ENCODE results near the gene ATG7.
"Not testable (repeated sequence)": the region's sequence is repeated elsewhere in the genome, so short reads cannot be mapped to it uniquely, and the experiment has no call there.

ATG7 gene

DNA sequence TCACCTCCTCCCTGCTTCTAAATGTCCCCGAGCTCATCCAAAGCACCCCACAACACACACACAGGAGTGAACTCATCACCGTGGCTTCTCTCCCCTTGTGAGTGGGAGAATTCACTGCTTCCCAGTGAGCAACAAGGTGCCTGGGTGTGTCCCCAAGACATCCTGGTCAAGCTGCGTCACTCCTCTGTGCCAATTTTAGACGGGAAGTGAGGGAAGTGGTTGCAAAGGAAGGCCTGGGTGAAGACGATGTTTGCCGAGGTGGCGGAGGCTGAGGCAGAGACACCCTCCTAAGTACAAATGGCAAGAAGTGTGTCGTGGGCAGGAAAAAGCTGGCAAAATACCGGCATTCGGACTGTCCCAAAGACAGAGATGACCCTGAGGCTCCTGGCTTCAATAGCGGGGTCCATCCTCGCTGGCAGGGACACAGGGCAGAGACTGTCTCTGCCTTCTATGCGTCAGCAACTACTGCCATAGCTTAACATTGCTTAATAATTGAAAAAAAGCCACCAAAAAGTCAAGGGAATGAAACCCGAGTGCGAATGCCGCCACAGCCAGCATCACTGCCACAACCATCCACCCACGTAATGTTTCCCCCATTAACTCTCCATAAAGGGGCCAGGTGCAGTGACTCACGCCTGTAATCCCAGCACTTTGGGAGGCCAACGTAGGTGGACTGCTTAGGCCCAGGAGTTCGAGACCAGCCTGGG is 298.7 kb downstream of the ATG7 start:
- no peak for DNase-seq (ENCODE audit: low read depth, low spot score)
- peak overlapping the region; percentile 28 for H3K27ac ChIP-seq

DNA sequence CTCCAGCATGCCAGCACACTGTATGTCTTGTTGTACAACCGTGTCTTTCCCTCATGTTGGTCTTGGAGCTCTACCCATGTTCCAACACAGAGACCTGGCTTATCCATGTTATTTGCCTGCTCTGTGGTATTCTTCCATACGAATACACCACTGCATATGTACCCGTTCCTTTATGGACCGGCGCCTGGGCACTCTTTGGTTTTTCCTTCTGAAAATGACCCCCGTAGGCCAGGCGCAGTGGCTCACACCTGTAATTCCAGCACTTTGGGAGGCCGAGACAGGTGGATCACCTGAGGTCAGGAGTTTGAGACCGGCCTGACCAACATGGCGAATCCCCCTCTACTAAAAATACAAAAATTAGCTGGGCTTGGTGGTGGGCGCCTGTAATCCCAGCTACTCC is 300.5 kb downstream of the ATG7 start:
- DNase-seq (ENCODE audit: low read depth, low spot score); H3K27ac ChIP-seq: not testable (repeated sequence)

DNA sequence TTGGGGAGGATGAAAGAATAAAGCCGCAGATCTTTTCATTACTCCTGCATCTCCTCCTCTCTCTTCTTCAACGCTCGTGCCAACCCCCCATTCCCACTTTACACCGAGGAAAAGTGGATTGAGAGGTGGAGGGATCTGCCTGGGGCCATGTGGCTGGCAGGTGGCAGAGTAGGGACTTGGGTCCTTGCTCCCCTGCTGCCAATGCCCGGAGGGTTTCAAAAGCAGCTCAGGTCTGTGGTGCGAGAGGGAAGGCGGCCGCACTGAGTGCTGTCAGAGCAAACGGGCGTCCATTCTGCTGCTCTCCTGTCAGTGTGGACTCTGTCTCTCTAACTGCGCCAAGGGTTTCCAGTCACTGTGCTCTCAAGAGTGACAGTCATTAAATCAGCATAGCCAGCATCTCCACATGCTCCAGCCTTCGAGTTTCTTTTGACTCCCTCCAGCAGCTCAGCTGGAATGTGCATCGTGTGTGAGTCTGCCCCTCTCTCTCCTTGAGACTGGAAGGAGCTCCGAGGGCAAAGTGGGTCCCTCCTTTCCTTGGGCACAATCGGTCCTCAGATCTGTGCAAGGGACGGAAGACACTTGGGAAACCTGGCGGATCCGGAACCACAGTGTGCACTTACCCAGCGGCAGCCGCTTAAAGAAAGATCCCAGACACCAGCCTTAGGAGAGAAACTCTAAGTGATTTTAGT is 302.9 kb downstream of the ATG7 start:
- no peak overlapping the region for H3K27ac ChIP-seq

DNA sequence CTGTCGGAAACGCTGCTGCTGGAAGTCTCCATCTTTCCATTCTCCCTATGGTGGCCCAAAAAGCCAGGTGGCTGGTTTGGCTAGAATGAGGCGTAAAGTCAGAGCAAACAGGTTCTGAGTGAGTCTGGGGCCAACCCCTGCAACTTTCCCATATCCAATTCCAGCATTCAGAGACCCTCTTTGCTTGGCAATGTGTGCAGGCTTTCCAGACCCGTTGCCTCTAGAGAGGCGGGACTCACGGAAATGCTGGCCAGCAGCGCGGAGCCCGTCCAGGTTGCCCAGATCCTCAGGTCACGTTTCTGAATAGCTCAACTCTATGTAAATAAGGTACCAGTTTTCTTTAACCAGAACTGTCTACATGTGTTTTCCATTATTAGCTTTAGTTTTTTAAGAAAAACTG is 303.5 kb downstream of the ATG7 start:
- no peak overlapping the region for H3K27ac ChIP-seq
- DNase-seq (ENCODE audit: low read depth, low spot score), result no peak

More for the DNA sequence above, 302.9 kb downstream of the ATG7 start:
- DNase-seq (ENCODE audit: low read depth, low spot score), result no peak

DNA sequence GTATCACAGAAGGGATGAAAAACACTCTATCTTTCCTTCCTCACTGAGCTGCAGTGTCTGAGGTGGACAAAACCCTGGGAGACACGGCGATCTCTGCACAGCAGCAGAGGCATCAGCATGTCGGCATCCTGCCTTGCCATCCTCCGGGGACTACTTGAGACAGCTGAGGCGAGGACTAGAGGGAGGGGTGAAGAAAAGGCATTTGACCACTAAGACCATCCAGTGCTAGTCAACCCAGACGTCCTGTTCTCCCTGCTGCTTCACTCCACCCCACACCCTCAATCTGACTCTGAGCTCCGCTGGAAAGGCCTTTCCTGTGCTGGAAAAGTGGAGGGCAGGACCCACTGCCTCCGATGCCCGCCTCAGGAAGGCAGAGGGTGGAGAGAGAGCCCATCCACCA is 304.3 kb downstream of the ATG7 start:
- no peak for DNase-seq (ENCODE audit: low read depth, low spot score)

DNA sequence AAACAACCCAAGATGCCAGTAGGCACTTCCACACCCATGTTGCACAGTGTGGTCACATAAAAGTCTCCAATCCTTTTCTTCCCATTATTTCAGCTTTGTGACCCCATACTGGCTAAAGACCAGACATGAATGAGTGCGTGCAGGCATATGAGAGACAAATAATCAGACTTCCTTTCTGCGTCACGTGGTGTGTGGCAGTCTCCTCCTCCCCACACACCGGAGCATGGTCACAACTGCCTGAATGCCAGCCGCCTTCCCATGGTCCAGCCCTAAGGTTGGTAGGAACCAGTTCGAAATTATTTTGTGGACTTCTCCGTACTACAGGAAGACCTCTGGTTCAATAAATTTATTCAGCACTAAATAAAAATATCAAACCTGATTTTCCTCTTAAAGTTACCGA is 306.0 kb downstream of the ATG7 start:
- no peak overlapping the region for H3K27ac ChIP-seq

More for the DNA sequence above, 304.3 kb downstream of the ATG7 start:
- no peak overlapping the region for H3K27ac ChIP-seq

DNA sequence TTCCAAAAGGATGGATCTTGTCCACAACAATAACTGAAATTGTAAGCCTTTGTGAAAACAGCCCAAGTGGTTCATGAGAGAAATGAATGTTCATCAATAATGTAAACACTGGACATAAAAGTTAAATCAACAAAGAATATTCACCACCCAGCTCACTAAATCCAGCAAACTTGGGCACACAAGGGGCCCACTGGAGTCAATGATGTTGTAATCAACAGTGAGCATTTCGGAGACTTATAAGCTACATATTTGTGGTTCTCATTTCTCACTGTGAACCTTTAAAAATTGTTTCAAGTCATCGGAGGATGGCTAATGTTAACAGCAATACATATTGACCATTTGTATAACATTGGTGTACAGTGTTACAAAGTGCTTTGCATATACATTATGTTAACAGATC is 308.4 kb downstream of the ATG7 start:
- no peak overlapping the region for H3K27ac ChIP-seq

More for the DNA sequence above, 306.0 kb downstream of the ATG7 start:
- no peak for DNase-seq (ENCODE audit: low read depth, low spot score)

DNA sequence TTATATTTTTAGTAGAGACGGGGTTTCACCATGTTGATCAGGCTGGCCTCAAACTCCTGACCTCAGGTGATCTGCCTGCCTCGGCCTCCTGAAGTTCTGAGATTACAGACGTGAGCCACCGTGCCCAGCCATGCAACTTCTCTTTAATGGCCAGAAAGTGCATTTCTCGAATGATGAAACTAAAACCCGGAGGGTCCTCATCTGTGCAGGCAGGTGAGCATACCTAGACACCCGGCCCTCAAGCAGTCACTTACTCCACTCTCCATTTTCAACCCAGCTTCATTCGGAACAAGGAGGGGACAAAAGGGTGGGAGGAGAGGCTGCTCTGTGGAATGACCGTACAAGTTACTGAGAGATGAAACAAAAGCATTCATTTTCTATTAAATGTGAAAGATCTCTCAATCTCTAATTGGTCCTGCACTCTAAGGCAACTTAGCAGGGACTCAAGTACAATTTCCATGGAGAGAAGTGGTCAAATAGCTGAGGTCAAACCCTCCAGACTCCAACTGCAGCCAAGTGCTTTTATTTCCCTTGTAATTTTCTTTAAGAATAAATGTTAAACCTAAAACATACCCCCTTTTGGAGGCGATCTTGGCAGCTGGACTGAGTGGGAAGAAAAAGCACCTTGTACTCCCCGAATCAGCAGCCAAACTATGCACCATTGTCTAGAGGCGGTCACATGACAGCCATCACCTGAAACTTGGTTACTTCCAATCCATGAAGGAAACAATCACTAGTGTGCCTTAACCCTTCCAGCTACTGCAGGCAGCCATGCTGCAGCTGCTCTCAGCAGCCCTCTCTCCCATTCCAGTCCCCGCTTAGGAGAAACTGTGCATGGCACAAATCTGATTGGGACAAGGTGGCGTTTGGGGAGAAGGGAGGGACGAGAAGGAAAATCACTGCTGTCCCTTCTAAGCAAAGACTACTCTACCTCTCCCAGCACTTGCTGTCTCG is 309.3 kb downstream of the ATG7 start:
- H3K27ac ChIP-seq, result peak overlapping the region; percentile 29

More for the DNA sequence above, 308.4 kb downstream of the ATG7 start:
- DNase-seq (ENCODE audit: low read depth, low spot score), result no peak

DNA sequence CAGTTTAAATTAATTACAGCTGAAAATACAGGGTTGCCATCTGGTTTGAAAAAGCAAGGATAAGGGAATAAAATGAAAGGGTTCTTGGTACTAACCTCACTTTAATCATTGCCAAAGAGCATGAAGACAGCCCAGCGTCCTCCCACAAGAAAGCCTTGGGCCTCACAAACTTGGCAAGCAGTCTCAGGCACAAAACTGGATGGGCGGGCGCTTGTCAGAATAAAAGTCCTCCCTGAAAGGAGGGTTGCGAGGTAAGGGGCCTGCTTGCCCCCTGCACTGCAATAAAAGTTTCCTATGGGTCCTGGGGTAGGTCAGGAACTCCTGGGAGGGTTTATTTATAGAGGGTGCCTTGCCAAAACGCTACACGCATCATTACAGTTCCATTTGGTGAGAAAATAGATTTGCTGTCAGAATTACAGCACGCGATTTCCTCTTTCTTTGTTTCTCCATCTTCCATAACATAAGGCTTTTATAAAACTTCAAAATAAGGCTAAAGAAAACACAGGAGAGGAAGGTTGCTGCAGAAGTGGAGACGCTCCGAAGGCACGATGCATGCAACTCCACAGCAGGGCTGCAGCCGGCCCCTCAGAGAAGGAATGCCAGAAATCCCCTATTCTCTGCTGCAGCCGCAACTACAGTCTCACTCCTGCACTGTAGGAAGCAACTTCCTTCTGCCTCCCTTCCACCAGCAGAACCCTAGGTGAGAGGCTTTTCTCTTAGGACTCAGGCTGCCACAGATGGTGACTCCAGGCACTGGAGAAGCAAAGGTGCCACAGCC is 310.2 kb downstream of the ATG7 start:
- no peak for DNase-seq (ENCODE audit: low read depth, low spot score)
- H3K27ac ChIP-seq, result peak overlapping the region; percentile 29

More for the DNA sequence above, 309.3 kb downstream of the ATG7 start:
- no peak for DNase-seq (ENCODE audit: low read depth, low spot score)

DNA sequence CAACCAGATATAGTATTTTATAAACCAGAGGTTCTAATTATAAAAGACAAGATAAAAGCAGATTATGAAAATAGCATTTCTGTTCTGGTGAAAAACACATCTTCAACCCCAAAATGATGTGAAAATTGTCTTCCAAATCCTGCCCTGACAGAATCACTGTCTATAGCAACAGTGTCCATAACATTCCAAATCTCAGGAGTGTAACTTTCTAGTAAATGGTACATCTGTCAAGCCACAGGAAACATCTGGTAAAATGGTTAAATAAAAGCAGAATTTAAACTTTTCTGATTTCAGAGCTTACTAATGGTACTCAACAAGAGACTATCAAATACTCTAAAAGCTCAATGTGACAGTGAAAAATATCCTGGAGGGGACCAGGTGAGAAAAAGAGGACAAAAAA is 311.0 kb downstream of the ATG7 start:
- H3K27ac ChIP-seq, result peak overlapping the region; percentile 18

DNA sequence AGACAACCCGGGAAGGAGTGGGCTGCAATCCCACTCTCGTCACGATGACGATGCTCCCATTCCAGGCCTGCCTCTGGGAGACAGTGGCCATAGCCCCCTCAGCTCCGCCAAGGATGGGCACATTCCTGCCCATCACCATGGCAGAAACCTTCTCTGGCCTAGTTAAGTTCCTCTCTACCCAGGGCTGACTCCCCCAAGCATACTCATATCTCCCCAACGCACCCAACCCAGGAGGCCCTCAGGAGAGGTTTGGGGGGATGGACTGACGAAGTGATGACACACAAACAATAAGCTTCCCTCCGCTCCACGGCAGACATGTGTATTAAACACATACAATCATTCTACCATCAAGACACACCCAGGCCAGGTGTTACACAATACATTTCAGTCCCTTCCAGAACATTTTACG is 311.4 kb downstream of the ATG7 start:
- DNase-seq (ENCODE audit: low read depth, low spot score), result no peak
- H3K27ac ChIP-seq, result peak overlapping the region; percentile 18

More for the DNA sequence above, 311.0 kb downstream of the ATG7 start:
- DNase-seq (ENCODE audit: low read depth, low spot score), result no peak

DNA sequence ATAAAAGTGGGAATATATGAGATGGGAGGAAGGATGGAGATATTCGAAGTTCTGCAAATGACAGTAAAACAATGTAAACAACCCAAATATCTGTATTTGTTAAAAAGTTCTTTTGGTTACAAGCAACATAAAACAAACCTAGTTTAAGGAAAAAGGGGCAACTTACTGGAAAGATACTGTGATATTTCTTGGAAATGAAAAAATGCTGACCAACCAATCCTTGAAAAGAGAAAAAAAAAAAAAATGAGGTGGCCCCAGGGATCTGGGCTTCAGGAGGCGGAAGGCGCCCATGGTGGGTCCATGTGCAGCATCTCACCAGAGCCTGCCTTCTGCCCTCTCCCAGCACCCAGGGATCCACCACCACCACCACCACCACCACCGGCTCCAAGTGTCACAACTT is 312.4 kb downstream of the ATG7 start:
- no peak for DNase-seq (ENCODE audit: low read depth, low spot score)
- H3K27ac ChIP-seq, result no peak overlapping the region

DNA sequence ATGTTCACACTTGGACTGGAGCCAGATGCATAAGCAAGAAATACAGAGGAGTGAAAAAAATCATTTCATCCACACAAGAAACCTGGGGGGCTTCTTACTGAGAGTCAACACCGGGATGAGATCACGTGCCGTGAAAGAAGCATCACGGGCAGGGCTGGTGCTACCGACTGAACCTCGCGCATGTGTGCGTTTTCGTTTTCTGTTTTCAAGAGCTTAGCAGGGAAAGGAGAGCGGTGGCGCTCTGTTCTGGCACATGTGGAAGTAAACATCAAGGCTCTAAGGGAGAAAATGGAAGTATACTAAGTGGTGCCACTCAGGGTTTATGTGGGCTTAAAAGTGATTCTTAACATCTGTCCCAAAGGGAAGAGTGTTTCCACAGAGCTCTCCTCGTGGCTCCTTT is 315.6 kb downstream of the ATG7 start:
- H3K27ac ChIP-seq, result no peak overlapping the region

DNA sequence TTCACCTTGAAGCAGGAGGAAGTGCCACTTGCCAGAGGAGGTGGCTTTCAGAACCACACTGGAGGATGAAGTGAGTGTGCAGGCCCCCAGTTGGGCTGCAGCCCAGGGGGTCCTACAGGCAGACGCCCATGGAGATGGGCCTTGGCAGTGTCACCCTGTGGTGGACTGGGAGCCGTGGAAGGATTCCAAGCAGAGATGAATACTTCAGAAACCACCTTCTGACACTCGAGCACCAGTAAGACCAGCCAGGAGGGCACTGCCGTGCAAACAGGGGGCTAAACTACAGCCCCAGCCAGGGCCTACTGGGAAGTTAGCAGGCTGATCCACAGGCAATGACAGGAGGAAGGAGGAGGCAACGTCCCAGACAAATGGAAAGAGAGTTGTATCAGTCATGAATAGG is 316.1 kb downstream of the ATG7 start:
- no peak overlapping the region for H3K27ac ChIP-seq
- DNase-seq (ENCODE audit: low read depth, low spot score), result no peak

More for the DNA sequence above, 315.6 kb downstream of the ATG7 start:
- no peak for DNase-seq (ENCODE audit: low read depth, low spot score)

DNA sequence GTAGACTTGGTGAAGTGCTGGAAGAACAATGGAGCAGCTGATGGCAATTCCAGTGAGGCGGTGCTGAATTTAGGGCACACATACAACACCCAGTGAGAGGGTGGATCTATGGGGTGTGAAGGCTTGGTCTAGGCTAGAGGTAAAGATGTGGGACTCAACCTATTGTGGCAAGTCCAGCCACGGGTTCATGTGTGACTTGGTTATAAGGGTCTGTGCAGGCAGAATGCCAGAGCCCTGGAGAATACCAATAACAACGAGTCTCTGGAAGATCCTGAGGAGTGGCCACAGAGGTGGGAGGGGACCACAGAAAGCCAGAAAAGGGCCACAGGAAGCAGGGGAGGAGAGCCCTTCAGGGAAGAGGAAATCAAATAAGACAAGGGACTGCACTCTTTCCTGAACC is 316.6 kb downstream of the ATG7 start:
- no peak overlapping the region for H3K27ac ChIP-seq
- no peak for DNase-seq (ENCODE audit: low read depth, low spot score)

DNA sequence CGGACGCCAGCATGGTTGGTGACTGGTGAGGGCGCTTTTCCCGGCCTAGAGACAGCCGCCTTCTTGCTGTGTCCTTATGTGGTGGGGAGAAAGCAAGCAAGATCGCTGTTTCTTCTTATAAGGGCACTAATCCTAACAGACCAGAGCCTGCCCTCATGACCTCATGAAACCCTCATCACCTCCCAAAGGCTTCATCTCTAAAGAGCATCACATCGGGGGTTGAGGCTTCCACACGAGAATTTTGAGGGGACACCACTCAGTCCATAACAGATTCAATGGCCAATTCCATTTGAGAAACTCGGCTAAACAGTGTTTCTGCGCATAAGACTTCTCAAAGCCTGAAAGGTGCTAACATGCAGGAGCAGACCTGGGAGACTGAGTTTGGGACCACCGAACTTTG is 317.5 kb downstream of the ATG7 start:
- H3K27ac ChIP-seq, result no peak overlapping the region
- DNase-seq (ENCODE audit: low read depth, low spot score), result no peak

DNA sequence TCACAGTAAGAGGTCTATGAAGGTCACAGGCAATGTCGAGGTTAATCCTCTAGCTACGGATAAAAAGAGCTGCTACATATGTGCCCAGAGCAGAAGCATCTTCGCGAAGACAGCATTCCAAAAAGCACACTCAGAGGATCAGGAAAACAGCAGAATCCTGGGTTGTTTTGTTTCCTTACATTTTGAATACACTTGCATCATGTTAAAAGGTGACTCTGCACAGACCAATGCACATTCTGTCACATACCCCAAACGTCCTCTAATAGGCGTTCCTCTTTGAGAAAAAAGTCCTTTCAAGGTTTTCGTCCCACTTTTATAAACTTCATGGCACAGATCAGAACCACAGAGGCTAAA is 318.8 kb downstream of the ATG7 start:
- no peak for DNase-seq (ENCODE audit: low read depth, low spot score)
- H3K27ac ChIP-seq, result peak overlapping the region; percentile 64

DNA sequence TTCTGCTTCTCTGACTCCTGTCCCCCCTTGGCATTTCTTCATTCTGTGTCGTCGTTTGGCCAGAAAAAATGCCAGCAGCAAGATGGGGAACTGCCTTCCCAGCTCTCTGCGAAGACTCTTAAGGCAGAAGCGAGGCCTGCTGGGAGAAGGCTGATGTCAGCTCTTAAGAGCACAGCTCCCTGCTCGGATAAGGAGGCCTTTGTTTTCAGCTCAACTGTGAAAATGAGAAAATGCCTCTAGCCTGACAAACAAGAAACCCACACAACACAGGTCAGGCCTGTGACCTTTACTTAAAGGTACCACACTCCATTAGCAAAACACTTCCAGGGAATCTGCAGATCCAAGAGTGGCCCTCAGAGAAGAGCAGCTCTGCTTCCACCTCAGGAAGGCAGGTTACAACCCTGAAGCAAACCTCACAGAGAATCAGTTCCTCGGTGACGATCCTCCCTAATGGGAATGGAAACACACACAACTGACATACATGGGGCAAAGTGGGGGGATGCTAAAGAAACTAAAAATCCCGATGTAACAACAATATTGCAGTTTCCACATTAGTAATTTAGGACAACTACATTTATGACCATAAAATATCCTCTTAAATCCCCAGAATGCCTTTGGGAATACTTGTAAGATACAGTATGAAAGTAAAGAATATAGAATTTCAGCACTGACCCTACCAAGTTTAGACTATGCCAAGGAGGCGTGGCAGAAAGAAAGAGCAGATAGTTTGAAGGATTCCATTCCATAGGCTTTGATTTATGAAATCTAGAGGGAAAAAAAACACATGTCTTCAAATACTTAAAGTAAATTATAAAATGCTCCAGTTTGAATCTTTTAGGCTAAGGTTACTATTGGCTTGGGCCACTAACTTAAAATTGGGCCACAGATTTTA is 319.4 kb downstream of the ATG7 start:
- DNase-seq (ENCODE audit: low read depth, low spot score), result no peak
- H3K27ac ChIP-seq, result peak overlapping the region; percentile 64
